Neuron (in vitro differentiated cells): ENCODE measurements around the gene OSM.

Source experiments
- H2AFZ ChIP-seq: one replicate; pipeline ENCODE4 v1.6.1; 2013; ENCODE audit warnings: low read depth, mild to moderate bottlenecking, inconsistent platforms, low read length, moderate library complexity
- H3K27me3 ChIP-seq: one replicate; pipeline ENCODE4 v1.6.1; 2013; ENCODE audit warnings: low read length; ENCODE audit not compliant: insufficient read depth
- H3K36me3 ChIP-seq: one replicate; pipeline ENCODE4 v1.6.1; 2013; ENCODE audit warnings: low read length; ENCODE audit not compliant: insufficient read depth
- H3K4me1 ChIP-seq: one replicate; pipeline ENCODE4 v1.6.1; 2013; ENCODE audit warnings: low read length; ENCODE audit not compliant: insufficient read depth
- H3K4me3 ChIP-seq: 2 replicates; pipeline ENCODE4 v1.5.1; 2013; ENCODE audit warnings: mild to moderate bottlenecking, low read length, moderate library complexity
- H3K9me3 ChIP-seq: one replicate; pipeline ENCODE4 v1.6.1; 2013; ENCODE audit warnings: low read length

Gene OSM

GRCh38 chr22:30260682-30261081, 6.0 kb downstream of the OSM start:
- no peaks in the 10 kb centered on the region for H3K9me3 ChIP-seq
- peaks cover 8% of the 10 kb centered on the region for H3K27me3 ChIP-seq
- H3K4me3 ChIP-seq, result no peak overlapping the region
- no peaks in the 10 kb centered on the region for H3K36me3 ChIP-seq
- no peak overlapping the region for H2AFZ ChIP-seq
- H3K4me1 ChIP-seq, result peaks cover 29% of the 10 kb centered on the region

- no peak overlapping the region for H3K4me3 ChIP-seq
These were observed 6.4 kb downstream of the OSM start for GRCh38 chr22:30260276-30260675.

GRCh38 chr22:30254314-30254713, 12.3 kb downstream of the OSM start:
- no peaks in the 10 kb centered on the region for H3K27me3 ChIP-seq
- no peak overlapping the region for H3K4me3 ChIP-seq
- H3K4me1 ChIP-seq, result peaks cover 40% of the 10 kb centered on the region
- no peaks in the 10 kb centered on the region for H3K36me3 ChIP-seq
- H3K9me3 ChIP-seq, result no peaks in the 10 kb centered on the region
- H2AFZ ChIP-seq, result no peak overlapping the region

More at GRCh38 chr22:30260276-30260675, 6.4 kb downstream of the OSM start:
- Histone ChIP-seq H3K27me3 (peaks cover 8% of the 10 kb centered on the region), H2AFZ (no peak overlapping the region), H3K9me3 (no peaks in the 10 kb centered on the region), H3K36me3 (no peaks in the 10 kb centered on the region), H3K4me1 (peaks cover 29% of the 10 kb centered on the region)

- H3K4me3 ChIP-seq, result no peak overlapping the region
- H2AFZ ChIP-seq, result no peak overlapping the region
- H3K36me3 ChIP-seq, result no peaks in the 10 kb centered on the region
- no peaks in the 10 kb centered on the region for H3K27me3 ChIP-seq
- H3K4me1 ChIP-seq, result peaks cover 48% of the 10 kb centered on the region
- H3K9me3 ChIP-seq, result no peaks in the 10 kb centered on the region
These were observed 13.3 kb downstream of the OSM start for GRCh38 chr22:30253205-30253852.

- Histone ChIP-seq H3K4me3 (no peak overlapping the region), H3K4me1 (peaks cover 44% of the 10 kb centered on the region), H2AFZ (no peak overlapping the region), H3K27me3 (no peaks in the 10 kb centered on the region), H3K9me3 (no peaks in the 10 kb centered on the region), H3K36me3 (no peaks in the 10 kb centered on the region)
These were observed 14.0 kb downstream of the OSM start for GRCh38 chr22:30252411-30253204.

GRCh38 chr22:30251711-30252110, 14.9 kb downstream of the OSM start:
- Histone ChIP-seq H3K36me3 (no peaks in the 10 kb centered on the region), H2AFZ (no peak overlapping the region), H3K4me1 (peaks cover 49% of the 10 kb centered on the region), H3K4me3 (no peak overlapping the region), H3K27me3 (no peaks in the 10 kb centered on the region), H3K9me3 (no peaks in the 10 kb centered on the region)

- Histone ChIP-seq H3K4me3 (no peak overlapping the region), H3K4me1 (peaks cover 49% of the 10 kb centered on the region), H3K9me3 (no peaks in the 10 kb centered on the region), H2AFZ (no peak overlapping the region), H3K36me3 (no peaks in the 10 kb centered on the region), H3K27me3 (no peaks in the 10 kb centered on the region)
These were observed 15.9 kb downstream of the OSM start for GRCh38 chr22:30250661-30251267.

GRCh38 chr22:30250039-30250565, 16.5 kb downstream of the OSM start:
- Histone ChIP-seq H2AFZ (no peak overlapping the region), H3K4me1 (peaks cover 55% of the 10 kb centered on the region), H3K27me3 (no peaks in the 10 kb centered on the region), H3K4me3 (no peak overlapping the region), H3K36me3 (no peaks in the 10 kb centered on the region), H3K9me3 (no peaks in the 10 kb centered on the region)

GRCh38 chr22:30249049-30250038, 17.3 kb downstream of the OSM start:
- Histone ChIP-seq H3K9me3 (no peaks in the 10 kb centered on the region), H3K4me1 (peaks cover 53% of the 10 kb centered on the region), H3K36me3 (no peaks in the 10 kb centered on the region), H3K4me3 (no peak overlapping the region), H3K27me3 (no peaks in the 10 kb centered on the region), H2AFZ (no peak overlapping the region)

GRCh38 chr22:30248484-30248883, 18.2 kb downstream of the OSM start:
- H3K4me3 ChIP-seq, result no peak overlapping the region
- no peaks in the 10 kb centered on the region for H3K27me3 ChIP-seq
- no peaks in the 10 kb centered on the region for H3K9me3 ChIP-seq
- H3K4me1 ChIP-seq, result peaks cover 46% of the 10 kb centered on the region
- H2AFZ ChIP-seq, result no peak overlapping the region
- H3K36me3 ChIP-seq, result peaks cover 4% of the 10 kb centered on the region

GRCh38 chr22:30247974-30248373, 18.7 kb downstream of the OSM start:
- H3K9me3 ChIP-seq, result no peaks in the 10 kb centered on the region
- peaks cover 4% of the 10 kb centered on the region for H3K36me3 ChIP-seq
- no peak overlapping the region for H3K4me3 ChIP-seq
- no peak overlapping the region for H2AFZ ChIP-seq
- H3K27me3 ChIP-seq, result no peaks in the 10 kb centered on the region
- peaks cover 44% of the 10 kb centered on the region for H3K4me1 ChIP-seq

- H3K4me3 ChIP-seq, result no peak overlapping the region
- H3K9me3 ChIP-seq, result no peaks in the 10 kb centered on the region
- H3K27me3 ChIP-seq, result no peaks in the 10 kb centered on the region
- peaks cover 4% of the 10 kb centered on the region for H3K36me3 ChIP-seq
- H2AFZ ChIP-seq, result no peak overlapping the region
- peaks cover 39% of the 10 kb centered on the region for H3K4me1 ChIP-seq
These were observed 19.1 kb downstream of the OSM start for GRCh38 chr22:30247561-30247960.
